HG03097 (cell line): ENCODE results near the gene PARK7.
A peak's percentile ranks its signal among the peaks of the same experiment; 100 is the strongest.

Experiments used
- ATAC-seq: cut with Tn5 transposase; IDR thresholded peaks from one replicate; pipeline ENCODE4 v1.9.1; 2021; ENCODE audit not compliant: unreplicated experiment, low FRiP score

Gene PARK7

DNA sequence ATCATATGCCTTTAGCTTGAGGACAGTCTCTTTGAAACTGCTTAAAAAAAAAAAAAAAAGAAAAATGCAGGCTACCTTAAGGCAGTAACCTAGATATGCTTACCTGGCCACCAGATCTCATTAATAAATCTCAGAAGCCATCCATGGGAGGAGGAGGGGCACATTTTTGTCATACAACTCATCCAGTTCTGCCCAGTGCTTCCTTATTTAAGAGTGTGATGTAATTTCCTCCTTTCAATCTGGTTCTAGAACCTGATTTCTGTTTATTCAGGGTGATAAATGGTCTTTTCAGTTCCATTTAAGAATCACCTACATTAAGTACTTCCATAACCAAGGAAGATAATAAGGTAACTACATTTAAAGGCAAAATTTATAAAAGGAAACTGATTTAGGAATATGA lies 58.5 kb downstream of the PARK7 start:
- ATAC-seq, result no peak

DNA sequence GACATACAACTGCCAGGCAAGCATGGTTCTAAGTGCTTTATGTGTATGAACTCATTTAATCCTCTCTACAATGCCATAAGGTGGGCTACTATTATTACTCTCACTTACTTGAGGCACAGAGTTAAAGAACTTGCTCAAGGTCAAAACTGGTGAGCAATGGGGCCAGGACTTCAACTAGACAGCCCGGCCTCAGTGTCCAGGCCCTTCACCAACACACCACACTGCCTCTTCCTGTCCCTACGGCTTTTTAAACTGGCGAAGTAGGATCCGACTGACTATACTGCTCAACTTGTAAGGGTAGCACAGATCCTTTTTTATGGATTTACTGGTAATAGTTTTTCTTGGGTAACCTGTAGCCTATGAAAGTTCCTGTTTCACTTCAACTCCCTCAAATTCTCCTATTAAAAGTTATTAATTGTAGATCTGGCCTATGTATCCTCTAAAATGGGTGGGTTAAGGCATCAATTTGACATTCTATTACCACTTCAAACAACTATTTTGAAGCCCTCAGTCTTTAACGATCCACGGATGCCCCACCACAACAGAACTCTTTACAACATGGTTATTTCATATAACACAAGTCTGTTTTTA lies 60.3 kb downstream of the PARK7 start:
- ATAC-seq, result no peak

DNA sequence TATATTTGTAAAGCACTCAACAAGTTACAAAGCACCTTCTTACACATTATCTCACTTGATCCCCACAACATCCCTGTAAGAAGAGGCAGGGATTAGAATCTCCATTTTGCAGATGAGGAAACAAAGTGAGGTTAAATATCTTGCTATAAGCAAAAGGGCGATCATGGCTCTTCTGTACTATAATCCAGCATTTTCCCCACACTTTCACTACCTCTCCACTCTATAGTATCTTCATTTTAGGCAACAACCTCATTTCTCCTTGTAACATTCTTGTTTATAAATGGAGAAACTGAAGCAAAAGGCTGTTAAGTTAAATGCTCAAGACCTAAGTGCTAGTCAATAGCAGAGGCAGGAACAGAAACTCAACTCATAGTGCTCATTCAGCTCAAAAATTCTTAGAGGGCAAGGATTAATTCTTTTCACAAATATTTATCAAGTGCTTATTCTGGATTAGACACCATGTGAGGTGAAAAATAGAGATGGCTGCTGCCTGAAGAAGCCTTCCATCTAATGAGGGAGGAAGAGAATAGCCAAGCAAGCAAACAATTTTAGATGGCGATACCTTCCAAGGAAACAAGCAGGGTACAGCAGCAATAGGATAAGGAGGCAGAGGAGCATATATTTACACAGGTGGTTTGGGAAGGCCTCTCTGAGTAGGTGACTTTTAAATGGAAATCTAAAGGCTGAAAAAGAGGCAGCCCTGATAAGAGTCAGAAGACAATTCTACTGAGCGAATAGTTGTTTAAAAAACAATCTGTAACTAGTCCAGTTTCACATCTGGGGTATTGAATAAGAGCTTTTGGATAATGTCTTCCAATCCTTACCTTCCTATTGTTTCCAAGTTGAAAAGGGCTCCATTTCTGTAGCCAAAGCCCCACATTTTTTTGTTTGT lies 61.1 kb downstream of the PARK7 start:
- ATAC-seq, result no peak

DNA sequence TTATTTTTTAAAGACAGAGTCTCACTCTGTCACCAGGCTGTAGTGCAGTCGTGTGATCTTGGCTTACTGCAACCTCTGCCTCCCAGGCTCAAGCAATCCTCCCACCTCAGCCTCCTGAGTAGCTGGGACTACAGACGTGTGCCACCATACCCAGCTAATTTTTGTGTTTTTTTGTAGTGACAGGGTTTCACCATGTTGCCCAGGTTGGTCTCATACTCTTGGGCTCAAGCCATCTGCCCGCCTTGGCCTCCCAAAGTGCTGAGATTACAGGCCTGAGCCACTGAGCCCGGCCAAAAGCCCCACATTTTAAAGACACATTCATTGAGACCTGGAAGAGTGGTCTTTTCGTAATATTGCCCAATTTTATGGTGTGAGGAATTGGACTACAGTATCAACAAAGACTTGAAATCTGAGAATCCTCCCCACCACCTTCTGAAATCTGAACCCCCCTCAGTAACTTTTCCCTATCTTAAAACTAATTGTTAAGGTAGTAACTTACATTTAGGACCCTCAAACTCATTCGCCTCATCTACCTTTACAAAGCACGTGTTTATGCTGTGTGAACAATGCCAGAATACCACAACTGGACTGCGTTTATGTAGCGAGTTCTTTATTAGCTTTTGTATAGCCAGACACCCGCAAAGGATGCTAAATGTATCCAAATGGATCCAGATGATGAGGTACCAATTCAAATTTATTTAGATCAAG lies 61.9 kb downstream of the PARK7 start:
- no peak for ATAC-seq

DNA sequence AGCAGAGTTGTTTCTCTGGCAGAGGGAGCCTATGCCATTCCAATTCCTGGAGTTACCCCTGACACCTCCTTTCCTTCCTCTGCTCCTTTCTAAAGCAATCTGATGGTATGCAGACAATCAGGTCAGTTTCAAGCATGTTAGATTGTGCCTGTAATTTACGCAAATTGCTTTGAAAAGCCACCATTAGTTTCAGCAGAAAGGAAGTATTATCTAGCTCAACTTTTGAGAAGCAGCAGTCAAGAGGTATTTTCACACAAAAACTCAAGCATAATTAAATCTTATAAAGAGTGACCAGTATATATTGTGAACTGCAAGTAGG lies 62.4 kb downstream of the PARK7 start:
- ATAC-seq, result no peak

DNA sequence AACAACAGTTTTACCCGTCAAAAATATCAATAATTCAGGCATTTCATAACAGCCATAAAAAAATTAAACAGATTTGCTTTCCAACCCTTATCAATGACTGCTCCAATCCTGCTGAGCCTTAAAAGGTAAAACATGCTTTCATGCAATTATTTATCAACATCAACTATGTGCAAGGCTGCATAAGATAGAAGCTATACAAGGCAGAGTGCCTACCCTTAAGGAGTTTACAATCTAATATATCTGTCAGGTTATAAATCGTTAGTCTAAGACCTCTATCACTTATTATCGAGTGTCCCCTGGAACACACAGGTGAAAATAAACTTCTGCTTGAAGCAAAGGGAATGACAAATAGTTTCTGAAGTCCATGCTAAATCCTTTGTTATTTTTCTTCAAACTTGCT lies 62.8 kb downstream of the PARK7 start:
- no peak for ATAC-seq

DNA sequence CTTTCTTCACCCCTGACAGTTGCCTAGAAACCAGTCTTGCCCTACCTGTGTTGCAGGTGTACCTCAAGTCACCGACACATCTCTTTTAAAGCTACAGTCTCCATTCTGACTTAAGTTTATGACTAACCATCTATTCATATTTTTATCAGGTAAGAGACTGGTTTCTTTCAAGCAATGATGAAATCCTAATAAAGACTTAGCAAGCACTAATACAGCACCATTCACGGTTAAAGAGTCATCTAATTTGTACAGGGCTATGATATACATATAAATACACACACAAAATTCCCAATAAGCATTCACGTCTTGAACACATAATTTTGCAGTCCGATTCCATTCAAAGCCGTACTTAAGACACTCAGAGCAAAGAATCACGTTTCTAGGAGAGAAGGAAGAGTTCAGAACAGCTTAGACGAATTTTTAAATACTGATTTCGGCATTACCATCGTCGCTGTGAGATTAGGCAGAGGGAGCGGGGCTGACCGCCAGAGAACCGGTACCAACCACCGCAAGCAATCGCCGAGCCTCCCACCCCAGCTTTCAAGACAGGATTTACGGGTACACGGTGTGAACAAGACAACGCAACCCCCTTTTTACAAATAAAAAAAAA lies 63.7 kb downstream of the PARK7 start:
- no peak for ATAC-seq

DNA sequence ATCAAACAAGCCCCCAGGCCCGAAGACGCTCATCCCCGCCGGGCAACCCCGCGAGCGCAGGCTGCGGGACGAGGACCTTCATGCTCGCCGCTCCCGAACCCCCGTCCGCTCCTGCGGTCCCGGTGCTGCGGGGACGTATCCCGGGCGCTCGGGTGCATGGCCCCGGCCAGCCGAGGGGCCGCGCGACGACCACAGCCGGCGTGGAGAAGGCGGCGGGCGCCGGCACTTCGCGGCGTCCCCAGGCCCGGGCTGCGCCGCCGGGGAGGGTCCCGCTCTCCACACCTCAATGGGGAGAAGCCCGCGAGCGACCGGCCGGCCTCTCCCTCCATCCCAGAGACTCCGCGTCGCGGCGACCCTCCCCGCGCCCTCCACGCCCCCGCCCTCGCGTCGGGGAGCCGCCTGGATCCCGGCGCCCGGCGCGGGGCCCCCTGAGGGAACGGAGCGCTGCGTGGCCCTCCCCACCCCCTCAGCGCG lies 64.2 kb downstream of the PARK7 start:
- peak; percentile 37 for ATAC-seq

DNA sequence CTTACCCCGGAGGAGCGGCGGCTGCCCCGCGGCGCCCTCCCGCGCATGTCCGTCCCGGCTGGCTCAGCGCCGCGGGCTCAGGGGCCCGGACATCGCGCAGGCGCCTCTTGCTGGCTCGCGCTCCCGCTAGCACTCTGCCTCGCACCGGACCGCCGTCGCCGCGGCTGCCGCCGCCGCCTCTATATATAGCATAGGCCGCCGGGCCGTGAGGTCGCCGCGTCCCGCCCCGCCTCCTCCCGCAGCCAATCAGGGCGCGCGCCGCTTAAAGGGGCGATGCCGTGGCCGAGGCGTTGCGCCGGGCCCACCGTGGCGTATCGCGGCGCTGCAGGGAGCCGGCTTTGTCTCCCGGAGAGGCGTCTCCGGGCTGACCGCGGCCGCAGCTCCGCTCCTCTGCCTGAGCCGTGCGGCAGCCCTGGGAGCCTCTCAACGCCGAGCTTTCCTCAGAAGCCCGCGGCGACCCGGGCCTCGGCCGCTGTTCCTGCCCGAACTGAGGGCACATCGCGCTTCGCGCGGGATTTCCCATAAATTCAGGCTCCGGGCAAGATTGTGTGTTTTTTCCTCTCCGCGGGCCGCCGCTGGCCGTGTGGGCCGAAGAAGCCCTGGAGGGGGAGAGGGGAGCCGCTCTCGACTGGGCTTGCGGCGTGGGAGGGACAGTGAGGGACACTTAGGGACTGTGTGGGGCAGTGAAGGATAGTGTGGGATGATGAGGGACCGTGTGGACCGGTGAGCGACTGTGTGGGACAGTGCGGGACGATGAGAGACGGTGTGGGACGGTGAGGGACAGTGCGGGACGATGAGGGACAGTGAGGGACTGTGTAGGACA lies 64.9 kb downstream of the PARK7 start, which contains the start of gene ERRFI1:
Gene ERRFI1, minus strand, starts transcription at position 157 of the 823 bp plus-strand sequence. CDS start 10,690 bp downstream, outside the sequence.
- ATAC-seq, result peak; percentile 83

DNA sequence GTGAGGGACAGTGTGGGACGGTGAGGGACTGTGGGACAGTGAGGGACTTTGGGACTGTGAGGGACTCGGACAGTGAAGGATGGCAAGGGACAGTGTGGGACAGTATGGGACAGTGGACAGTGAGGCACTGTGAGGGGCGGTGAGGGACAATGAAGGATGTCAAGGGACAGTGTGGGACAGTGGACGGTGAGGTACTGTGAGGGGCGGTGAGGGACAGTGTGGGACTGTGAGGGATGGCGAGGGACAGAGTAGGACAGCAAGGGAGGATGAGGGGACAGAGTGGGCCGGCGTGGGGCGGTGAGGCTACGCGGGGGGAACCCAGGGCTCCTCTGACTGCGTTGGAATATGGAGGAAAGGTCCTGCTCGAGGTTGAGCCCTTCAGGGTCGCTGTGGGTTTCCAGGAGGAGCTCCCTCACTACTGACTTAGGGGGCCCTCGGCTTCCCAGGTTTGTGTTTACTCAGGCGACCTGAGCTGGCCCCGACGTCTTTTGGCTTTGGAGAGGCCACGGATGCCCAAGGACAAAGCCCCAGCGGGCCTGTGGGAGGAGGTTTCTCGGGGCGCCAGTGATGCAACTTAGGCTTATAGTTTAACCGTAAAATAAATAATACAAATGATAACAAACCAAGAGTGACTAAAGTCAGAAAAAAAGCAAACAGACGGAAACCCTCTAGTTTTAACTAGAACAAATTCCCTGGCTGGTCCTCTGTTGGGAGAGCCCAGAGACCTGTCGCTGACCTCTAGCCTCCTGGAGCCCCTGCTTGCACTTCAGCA lies 65.7 kb downstream of the PARK7 start:
- ATAC-seq, result no peak

DNA sequence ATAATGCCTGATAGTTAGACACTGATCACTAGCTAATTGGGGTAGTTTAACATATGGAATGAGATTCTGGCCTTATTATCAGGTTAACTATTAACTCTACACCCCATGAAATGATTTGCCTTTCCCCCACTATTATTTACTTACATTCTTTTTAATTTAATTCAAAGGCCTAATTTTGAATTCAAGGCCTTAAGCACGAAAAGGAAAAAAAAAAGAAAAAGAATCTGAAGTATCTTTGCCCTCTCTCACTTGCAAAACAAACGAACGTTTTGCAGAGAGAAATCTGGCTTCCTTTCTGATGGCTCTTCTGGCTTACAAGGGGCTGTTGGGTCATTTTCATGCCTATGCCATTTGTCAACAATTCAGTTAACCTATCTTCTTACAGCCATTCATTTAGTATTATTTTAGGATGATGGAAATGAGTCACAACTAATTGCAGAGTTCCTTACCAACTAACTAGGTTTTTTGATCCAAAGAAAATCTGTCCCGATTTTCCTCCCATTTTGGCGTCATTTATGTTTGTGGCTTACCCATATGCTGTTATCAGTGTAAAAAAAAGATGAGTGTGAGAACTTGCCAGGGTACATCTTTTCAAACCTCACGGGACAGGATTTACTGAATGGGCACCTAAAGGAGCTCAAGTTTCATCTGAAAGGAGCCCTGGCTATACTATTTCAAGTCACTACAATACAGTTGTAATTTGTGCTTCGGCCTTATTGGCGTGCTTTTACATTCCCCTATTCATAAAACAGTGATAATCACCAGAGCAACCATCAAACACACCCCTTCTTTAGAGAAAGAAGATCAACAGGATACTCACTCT lies 66.4 kb downstream of the PARK7 start:
- no peak for ATAC-seq

DNA sequence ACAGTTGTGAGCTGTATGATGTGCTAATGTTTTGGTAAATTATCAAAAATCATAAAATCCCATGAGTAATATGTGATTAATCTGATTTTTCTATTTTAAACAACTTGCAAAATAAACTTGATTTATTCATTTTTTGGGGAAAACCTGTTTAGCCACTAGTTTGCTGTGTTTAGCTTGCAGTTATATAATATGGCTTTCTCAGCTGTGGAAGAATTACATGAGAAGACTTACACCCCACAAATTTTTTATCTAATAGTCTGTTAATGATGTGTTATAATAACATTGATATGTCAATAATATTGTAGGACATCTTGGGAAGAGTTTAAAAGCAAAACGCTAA lies 67.0 kb downstream of the PARK7 start:
- ATAC-seq, result no peak

DNA sequence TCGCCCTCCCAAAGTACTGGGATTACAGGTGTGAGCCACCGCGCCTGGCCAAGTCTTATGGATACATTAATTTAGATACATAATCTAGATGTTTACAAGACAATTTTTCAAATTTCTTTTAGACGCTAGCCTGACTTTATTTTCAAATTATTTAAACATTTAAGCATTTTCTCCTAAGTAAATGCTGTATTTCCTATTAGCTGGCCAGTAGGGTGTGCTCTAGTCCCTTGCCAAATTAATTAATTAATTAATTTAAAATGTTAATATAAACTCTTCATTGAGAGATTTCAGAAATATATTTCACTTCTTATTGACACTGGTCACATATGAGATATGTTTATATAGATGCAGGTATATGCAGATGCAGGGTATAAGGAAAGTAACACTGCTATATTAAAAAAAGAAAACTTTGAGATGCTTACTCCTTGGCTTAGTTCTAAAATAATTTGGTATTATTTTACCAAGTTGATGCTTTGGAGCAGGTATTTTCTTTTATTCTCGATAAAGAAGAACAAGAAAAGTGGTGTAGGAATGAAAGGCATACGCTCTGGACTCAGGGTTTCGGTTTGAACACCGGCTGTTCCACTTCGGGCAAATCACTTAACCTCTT lies 69.8 kb downstream of the PARK7 start:
- ATAC-seq, result no peak

DNA sequence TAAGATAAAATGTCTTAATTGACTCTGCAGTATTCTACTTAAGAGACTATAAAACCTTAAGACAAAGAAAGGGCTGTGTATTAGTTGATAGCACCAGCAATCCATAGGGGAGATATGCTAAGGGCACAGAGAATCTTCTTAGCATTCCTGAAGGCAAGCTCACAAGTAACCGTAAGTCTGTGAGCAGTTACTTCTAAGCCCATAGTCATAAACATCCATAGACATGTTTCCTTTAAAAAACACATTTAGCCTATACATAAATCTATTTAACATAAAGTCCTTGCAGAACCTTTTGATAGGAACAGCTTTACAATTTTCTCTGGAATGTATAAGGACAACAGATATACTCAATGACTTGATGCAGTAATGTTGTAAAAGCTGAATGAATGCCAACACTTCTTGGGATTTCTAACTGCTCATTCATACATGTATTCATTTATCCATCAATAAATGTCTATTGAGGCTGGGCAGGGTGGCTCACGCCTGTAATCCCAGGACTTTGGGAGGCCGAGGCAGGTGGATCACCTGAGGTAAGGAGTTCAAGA lies 70.9 kb downstream of the PARK7 start:
- no peak for ATAC-seq

DNA sequence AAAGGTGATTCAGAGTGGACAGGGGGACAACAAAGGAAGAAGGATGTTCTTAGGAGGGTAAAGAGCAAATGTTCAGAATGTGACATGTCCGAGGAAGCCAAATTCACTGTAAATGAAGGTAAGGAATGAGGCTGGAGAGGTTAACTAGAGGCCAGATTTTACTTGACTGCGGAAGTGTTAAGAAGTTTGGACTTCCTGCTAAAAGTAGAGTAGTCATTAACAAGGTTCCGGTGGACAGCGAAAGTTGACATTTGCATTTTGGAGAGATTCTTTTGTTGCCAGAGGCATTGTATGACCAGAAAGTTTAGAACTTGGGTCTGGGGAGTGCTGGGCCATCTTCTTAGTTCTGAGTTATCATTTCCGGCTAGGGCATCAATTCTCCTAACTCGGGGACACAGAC lies 71.8 kb downstream of the PARK7 start:
- no peak for ATAC-seq
